Activated T-cell treated with anti-CD3 and anti-CD28 coated beads, Interleukin-2, amount 50 U/mL, for 1 hour (primary cell): ENCODE measurements around the gene NAT8.
"Not testable (repeated sequence)": the region's sequence is repeated elsewhere in the genome, so short reads cannot be mapped to it uniquely, and the experiment has no call there.

Experiments
- DNase-seq: peaks from one replicate; pipeline ENCODE4 v3.0.0-alpha.2; 2020

The NAT8 gene

DNA sequence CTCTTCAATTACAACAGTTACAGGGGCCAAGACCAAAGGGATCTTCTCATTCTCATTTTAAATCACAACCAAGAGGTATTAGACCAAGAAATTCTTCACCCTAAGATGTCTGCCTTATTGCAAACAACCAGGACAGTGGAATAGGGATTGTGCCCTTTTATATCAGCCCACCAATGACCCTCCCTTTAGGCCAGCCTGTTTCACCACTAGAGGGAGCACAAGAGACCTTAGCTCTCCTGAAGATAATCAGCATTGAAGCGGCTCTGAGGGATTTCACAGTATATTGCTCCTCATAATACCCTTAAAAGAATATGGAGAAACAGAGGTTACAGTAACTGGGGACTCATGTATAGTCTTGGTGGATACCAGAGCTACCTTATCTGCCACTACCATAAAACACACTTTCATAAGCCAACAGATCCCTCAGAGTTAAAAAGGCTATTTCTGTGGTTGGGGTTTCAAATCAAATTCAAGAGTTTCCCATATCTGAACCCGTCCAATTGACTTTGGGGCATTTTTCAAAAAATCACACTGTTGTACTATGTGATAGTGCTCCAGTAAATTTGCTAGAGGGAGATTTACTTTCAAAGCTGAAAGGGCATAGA lies 11.5 kb downstream of the NAT8 start:
- not testable (repeated sequence) for DNase-seq

DNA sequence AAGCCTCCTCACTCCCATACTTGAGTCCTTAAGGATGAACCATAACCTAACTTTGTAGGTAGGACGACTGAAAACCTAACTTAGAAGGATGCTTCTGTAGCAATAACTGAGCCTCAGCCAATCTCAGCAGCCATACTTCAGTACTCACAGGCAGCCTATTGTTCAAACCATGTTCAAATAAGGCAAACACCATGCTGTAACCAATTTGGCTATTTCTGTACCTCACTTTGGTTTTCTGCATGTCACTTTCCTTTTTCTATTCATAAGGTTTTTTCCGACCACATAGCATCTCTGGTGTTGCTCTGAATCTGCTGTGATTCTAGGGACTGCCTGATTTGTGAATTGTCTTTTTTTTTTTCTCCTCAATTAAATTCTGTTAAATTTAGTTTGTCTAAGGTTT lies 13.7 kb downstream of the NAT8 start:
- DNase-seq, result not testable (repeated sequence)

DNA sequence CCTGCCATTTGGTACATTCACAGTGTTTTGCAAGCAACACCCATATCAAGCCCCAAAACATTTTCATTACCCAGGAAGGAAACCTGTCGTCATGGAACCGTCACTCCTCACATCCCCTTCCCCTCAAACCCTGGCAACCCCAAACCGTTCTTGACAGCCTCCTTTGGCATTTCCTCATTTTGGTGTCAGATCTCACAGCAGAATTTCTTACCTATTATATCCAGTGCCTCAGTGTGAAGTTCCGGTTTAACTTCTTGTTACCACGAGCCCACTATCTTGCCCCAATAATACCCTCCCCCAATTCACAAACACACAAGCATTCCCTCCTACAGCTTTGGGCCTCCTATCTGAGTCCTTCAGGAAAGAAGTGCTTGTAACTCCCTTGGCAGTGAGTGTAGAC lies 16.0 kb downstream of the NAT8 start:
- not testable (repeated sequence) for DNase-seq

DNA sequence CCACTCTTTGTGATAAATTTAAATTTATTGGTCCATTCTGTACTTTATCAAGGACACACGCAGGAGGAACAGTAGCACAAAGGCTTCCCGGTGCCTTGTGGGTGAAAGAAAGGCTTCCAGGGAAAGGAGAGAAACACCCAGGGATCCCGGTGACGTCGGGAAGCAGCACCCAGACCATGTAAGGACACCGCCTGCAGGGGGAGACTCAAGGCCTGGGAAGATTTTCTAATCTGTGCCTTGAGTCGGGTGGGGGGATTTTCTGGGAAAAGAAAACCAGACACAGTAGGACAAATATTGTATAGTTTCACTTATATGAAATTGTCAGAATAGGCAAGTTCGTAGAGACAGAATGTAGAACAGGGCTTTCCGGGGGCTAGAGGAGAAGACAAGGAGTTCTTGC lies 17.6 kb downstream of the NAT8 start:
- DNase-seq, result not testable (repeated sequence)

DNA sequence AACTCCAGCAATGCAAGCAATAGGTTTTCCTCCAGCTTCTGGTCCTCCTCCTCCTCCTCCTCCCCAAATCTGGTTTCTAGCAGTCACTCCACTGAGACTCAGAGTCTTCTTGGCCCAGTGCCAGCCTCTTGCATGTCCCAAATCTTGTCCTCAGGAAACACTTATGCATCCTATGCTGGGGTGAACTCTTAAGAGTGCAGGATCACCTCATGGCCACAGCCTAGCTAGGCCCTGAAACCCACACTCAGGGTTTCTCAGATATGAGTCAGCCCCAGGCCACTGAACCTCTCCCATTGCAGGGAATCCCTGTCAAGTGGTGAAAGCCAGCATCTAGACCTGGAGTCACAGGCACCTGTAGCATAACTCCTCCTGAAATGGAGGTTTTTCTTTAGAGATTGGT lies 18.2 kb downstream of the NAT8 start:
- DNase-seq, result not testable (repeated sequence)

DNA sequence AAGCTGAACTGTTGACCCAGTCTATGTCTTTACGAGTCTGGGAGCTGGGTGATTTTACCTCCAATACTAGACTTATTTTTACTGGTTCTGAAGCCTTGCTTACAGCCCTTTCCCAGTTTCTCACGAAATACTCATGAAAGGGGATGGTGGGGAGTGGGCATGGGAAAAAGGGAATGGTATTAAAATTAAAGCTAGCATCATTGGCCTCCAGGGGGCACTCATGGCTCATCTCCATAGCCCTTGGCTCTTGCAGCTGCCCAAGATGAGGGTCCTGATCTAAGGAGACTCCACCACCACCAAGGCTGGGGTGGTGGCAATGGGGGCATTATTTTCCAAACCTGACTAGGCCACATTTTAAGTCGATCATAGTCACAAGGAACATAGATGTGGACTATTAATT lies 22.3 kb downstream of the NAT8 start:
- DNase-seq, result not testable (repeated sequence)

DNA sequence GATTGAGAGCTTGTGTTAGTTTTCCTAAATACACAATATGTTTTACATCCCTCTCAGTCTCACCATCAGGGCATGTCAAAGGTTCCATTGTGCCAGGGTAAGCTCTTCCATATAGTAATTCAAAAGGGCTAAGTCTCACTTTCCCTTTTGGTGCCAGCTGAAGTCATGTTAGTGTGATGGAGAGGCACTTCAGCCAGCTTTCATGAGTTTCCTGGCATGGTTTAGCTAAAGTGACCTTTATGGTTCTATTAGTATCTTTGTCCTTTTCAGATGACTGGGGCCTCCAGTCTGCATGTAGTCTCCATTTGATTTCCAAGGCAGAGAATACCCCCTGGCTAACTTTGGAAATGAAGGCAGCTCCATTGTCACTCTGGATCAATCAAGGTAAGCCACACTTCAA lies 27.2 kb downstream of the NAT8 start:
- DNase-seq, result no peak

DNA sequence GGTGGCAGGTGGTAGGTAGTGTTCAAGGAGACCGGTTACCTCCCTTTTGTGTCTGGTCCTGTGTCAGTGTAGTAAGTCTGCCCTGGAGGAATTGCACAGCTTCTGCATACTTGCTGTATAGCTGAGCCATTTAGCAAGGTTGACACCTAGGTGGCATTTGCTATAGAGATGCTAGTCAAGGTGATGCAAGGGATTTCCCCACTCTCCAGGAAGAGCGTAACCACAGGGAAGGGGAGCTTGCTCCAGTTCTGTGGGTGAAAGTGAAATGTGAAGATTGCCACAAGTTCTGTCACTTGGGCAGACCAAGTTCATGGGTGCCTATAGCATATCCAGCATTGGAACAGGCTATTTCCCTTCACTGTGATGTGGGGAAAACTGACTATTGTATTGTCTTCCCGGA lies 28.1 kb downstream of the NAT8 start:
- DNase-seq, result no peak

DNA sequence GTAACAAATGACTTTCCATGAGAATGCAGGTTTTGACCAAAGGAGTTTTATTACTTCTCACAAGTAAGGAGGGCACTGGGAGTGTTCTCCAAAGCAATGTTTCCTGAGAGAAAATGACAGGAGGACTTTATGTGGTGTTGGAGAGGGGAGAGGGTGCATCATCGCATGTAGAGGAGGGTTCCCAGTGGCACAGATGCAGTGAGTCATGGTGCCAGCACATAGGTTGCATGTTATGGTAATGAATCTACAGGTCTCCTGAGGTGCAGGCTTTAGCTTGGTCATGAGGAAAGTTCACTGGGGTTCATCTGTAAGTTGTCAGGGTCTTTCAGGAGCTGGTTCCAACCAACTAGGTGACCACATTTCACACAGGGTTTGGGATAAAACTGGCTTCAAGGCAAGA lies 30.4 kb downstream of the NAT8 start:
- DNase-seq, result no peak

DNA sequence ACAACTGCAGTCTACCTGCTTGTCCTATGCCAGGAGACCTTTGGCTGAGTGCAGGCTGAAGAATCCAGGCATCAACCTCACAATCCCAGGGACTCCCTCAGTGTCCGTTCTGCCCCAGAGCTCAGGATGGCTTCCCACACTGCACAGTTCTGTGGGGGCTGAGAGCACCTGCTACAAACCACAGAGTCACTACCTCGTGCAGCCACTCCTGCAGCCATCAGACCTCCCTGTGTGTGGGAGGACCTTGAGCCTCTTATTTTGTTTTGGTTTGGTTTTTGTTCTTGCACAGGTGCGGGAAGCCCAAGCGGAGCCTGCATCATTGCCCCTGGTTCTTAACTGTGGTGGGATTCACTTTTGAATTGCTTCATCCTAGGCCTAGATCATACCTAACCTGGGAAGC lies 31.0 kb downstream of the NAT8 start:
- DNase-seq, result no peak

DNA sequence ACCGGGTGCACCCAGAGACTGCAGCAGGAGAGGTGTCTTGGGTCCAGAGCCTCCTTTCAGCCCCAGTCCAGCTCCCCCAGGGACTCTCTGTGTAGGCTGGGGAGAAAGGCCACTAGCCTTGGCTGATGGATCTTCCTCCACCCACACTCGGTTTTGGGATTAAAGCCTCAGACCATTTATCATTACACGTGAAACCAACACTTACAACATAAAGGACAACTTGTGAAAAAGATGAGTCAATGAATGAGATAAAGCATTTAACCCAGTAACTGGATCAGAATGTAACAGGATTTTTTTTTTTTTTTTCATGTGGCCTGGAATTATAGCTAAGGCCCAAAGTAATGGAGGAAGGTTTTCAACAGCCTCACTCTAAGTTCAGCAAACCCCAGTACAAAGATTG lies 32.1 kb downstream of the NAT8 start:
- no peak for DNase-seq

DNA sequence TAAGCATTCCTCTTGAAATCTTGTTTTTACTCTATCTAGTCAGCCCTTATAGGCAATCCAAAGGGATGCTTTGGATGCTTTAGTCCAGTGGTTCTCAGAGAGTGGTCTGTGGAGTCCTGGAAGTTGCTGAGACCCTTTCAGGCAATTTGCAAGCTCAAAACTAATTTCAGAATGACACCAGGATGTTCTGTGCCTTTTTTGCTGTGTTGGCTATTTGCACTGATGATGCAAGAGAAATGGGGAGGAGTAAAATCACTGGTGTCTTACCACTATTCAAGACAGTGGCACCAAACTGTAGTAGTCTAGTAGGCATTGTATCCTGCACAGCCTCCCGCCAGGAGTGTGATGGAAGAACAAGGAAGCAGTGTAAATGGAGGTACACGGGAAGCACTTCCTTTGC lies 37.6 kb downstream of the NAT8 start:
- not testable (repeated sequence) for DNase-seq

DNA sequence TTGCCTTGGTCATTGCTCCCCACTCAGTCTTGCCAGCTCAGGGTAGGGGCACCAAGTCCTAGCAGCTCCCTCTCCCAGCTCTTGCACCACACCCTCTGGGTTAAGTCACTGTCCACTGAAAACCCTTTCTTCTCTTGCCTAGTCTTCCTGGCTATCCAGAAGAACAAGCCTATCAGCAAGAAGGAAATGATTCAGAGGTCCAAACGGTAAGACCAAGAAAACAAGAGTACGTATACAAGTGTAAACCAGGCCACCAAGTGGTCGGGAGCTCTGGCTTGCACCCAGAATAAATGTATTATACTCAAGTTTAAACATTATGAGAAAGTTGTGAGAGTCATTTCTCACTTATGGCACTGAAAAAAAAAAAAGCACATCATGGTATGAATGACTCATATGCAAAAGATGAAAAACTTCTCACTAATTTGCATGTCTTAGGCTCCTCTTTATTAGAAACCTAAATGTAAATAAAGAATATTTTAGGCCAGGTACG lies 39.1 kb downstream of the NAT8 start:
- DNase-seq, result not testable (repeated sequence)

DNA sequence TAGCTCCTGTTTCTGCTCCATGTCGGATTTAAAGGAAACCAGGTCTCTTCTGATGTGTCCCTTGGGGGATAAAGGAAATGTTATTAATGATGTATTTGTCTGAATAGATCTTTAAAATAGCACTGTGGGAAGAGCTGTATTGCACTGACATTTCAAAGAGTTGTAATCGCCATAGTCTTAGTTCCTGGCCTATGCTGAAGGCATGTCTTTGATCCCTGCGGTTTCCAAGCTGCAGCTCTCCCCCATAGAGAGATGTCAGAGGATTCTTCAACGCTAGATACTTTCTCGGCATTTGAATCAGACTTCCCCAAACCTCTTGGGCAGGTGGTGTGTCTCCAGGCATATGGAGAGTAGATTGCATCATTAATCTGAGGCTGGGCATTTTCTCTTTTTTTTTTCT lies 40.4 kb downstream of the NAT8 start:
- DNase-seq, result no peak

DNA sequence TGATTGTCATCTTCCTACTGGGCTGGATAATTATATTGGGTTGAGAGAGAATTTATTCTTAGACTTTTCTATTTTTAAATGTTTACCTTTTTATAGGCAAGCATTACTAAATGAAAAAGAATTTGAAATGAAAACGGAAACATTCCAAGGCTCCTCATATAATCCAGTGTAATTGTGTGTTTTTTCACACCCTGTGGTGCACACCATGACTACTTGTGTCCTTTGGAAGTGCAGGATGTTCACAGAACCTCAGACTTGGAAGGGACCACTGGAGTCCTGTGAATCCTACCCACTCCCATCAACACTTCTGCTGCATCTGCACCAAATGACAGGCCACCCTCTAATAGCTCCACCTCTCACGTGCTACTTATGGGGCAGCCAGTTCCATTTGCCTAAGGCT lies 48.0 kb downstream of the NAT8 start:
- no peak for DNase-seq

DNA sequence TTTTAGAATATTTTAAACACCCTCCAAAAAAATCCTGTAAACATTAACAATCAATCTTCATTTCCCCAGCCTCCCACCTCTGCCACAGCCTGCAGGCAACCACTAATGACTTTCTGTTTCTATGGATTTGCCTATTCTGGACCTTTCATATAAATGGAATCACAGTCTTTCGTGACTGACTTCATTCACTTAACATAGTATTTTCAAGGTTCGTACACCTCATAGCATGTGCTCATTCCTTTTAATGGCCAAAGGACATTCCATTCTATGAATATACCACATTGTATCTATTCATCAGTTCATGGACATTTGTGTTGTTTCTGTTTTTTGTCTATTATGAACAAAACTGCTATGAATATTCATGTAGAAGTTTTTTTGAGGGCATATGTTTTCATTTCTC lies 48.5 kb downstream of the NAT8 start:
- no peak for DNase-seq
